Limb (tissue), 2 donors: ENCODE results near the gene JMY.

Source experiments
- DNase-seq, 2 donors: peaks; one replicate each; pipeline ENCODE4 v3.0.0-alpha.2; 2016; ENCODE audit errors: extremely low spot score in 2 of 2

Gene JMY

GRCh38 chr5:79235634-79236361, at the start of gene JMY:
Gene JMY (plus strand): TSS chr5:79236131. CDS start chr5:79236651, 520 bp downstream.
- DNase-seq = peak; percentile 86 to 90

- no peak for DNase-seq
Measured at GRCh38 chr5:79186455-79186854, 49.5 kb upstream of the JMY start.

- DNase-seq = no peak
Measured at GRCh38 chr5:79189439-79190234, 46.3 kb upstream of the JMY start.

- DNase-seq = no peak
Measured at GRCh38 chr5:79190235-79190529, 45.7 kb upstream of the JMY start.

- DNase-seq = no peak
Measured at GRCh38 chr5:79191457-79191856, 44.5 kb upstream of the JMY start.

- no peak for DNase-seq
Measured at GRCh38 chr5:79193643-79194042, 42.3 kb upstream of the JMY start.

GRCh38 chr5:79200573-79201183, 35.3 kb upstream of the JMY start:
- DNase-seq = no peak

GRCh38 chr5:79201206-79201605, 34.7 kb upstream of the JMY start:
- no peak for DNase-seq

- no peak for DNase-seq
Measured at GRCh38 chr5:79202076-79202475, 33.9 kb upstream of the JMY start.

- no peak for DNase-seq
Measured at GRCh38 chr5:79205965-79206364, 30.0 kb upstream of the JMY start.

- no peak for DNase-seq
Measured at GRCh38 chr5:79206541-79206940, 29.4 kb upstream of the JMY start.

GRCh38 chr5:79209505-79209904, 26.4 kb upstream of the JMY start:
- DNase-seq = no peak

GRCh38 chr5:79224286-79224984, 11.5 kb upstream of the JMY start:
- DNase-seq = no peak

- DNase-seq = no peak
Measured at GRCh38 chr5:79225026-79225425, 10.9 kb upstream of the JMY start.

GRCh38 chr5:79225441-79225840, 10.5 kb upstream of the JMY start:
- no peak for DNase-seq

GRCh38 chr5:79227484-79228025, 8.4 kb upstream of the JMY start:
- DNase-seq = no peak

GRCh38 chr5:79229357-79230174, 6.4 kb upstream of the JMY start:
- no peak for DNase-seq

- no peak for DNase-seq
Measured at GRCh38 chr5:79235261-79235633, 684 bp upstream of the JMY start.

- peak in 1 of 2 donors; percentile 73 for DNase-seq
Measured at GRCh38 chr5:79236362-79236969, 535 bp downstream of the JMY start.

- peak in 1 of 2 donors; percentile 70 for DNase-seq
Measured at GRCh38 chr5:79236970-79237739, 1.2 kb downstream of the JMY start.
